IPS-NIHi7 (cell line): Measurements from ENCODE around the gene HNRNPA1L2.
A peak's percentile ranks its signal among the peaks of the same experiment; 100 is the strongest.
"Not testable (repeated sequence)": the region's sequence is repeated elsewhere in the genome, so short reads cannot be mapped to it uniquely, and the experiment has no call there.

Experiments
- DNase-seq: peaks from one replicate; pipeline ENCODE4 v3.0.0; 2012; ENCODE audit warnings: mixed read lengths; ENCODE audit errors: extremely low spot score

HNRNPA1L2 gene

GRCh38 chr13:52646967-52647366 is 4.7 kb downstream of the HNRNPA1L2 start:
- no peak for DNase-seq

- no peak for DNase-seq
Measured at GRCh38 chr13:52650731-52651130, 8.5 kb downstream of the HNRNPA1L2 start.

- DNase-seq, result peak; percentile 54
Measured at GRCh38 chr13:52651897-52652195, 9.6 kb downstream of the HNRNPA1L2 start.

GRCh38 chr13:52652196-52652979 is 10.2 kb downstream of the HNRNPA1L2 start, which contains the start of gene SUGT1:
TSS of gene SUGT1 (plus strand) at chr13:52652836. CDS start at chr13:52652921, 85 bp downstream.
- peak; percentile 92 for DNase-seq

GRCh38 chr13:52652980-52653303 is 10.7 kb downstream of the HNRNPA1L2 start:
- DNase-seq, result peak; percentile 61

GRCh38 chr13:52659340-52659739 is 17.1 kb downstream of the HNRNPA1L2 start:
- no peak for DNase-seq

- no peak for DNase-seq
Measured at GRCh38 chr13:52664272-52664671, 22.0 kb downstream of the HNRNPA1L2 start.

- DNase-seq, result no peak
Measured at GRCh38 chr13:52665325-52665724, 23.1 kb downstream of the HNRNPA1L2 start.

GRCh38 chr13:52669677-52670076 is 27.4 kb downstream of the HNRNPA1L2 start:
- DNase-seq, result no peak

- no peak for DNase-seq
Measured at GRCh38 chr13:52670726-52671125, 28.5 kb downstream of the HNRNPA1L2 start.

- DNase-seq, result no peak
Measured at GRCh38 chr13:52673465-52673864, 31.2 kb downstream of the HNRNPA1L2 start.

- DNase-seq, result no peak
Measured at GRCh38 chr13:52677823-52678222, 35.6 kb downstream of the HNRNPA1L2 start.

GRCh38 chr13:52685806-52686205 is 43.6 kb downstream of the HNRNPA1L2 start:
- not testable (repeated sequence) for DNase-seq

- no peak for DNase-seq
Measured at GRCh38 chr13:52686376-52686775, 44.1 kb downstream of the HNRNPA1L2 start.
